Muscle of back (tissue), 11 donors: Measurements from ENCODE around the gene TBL3. TPM values are rescaled to one million over a fixed set of nuclear protein-coding genes. Genes with fewer than 3 reads are reported as not detected.
"Not testable (repeated sequence)": the region's sequence is repeated elsewhere in the genome, so short reads cannot be mapped to it uniquely, and the experiment has no call there.

Experiments used
- DNase-seq, 3 donors: peaks; one replicate each; pipeline versions ENCODE4 v3.0.0 to v3.0.0-alpha.2; 2013
- polyA plus RNA-seq, 10 donors: library from polyadenylated mRNA; unstranded; fragments of 120-200 nt; gene quantifications; one replicate each; pipeline ENCODE4 v1.2.1, GENCODE V29; 2013; ENCODE audit not compliant: insufficient read length in 10 of 10

Gene TBL3
- polyA plus RNA-seq, 10 donors: 18.7 to 35.0 (median 27.8) TPM

DNA sequence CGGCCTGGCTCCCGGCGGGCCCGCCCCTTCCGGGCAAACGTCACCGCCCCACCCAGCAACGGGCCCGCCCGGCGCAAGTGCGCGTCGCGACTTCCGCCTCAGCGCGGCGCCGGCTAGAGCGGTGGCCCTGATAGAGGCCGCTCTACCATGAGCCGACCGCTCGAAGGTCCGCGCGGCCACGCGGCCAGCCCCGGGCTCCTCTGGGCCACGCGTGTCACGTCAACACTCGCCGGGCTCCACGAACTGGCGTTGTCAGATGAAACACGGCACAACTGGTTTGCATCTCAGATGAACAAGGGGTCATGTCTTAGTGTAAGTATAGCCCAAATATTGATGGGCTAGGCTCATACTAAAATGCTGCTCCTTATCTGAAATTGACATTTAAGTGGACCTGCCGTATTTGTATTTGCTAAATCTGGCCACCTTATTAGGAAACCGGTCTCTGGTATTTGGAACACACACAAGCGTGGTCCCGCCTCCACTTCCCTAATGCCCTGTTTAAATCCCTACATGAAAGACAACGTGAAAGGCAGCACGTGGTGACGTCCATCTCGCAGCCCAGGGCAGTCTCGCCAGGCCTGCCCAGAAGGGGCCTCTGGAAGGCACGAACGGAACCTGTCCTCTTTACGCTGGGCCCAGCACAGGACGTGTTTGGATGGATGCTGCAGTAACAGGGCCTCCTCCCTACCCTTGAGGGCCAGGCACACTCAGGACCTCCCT lies 38.1 kb downstream of the TBL3 start, which contains the start of gene ZNF598:
Gene ZNF598, minus strand, starts transcription at position 31 of the 720 bp plus-strand sequence.
- DNase-seq: peak; percentile 87 to 94 (median 92)

DNA sequence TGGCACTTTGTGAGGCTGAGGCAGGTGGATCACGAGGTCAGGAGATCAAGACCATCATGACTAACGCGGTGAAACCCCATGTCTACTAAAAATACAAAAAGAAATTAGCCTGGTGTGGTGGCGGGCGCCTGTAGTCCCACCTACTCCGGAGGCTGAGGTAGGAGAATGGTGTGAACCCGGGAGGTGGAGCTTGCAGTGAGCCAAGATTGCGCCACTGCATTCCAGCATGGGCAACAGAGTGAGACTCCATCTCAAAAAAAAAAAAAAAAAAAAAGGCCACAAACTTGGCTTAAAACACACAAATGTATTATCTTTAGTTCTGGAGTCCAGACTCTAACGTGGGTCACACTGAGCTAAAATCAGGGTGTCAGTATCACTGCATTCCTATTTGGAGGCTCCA lies 39.9 kb downstream of the TBL3 start:
- DNase-seq: not testable (repeated sequence)

DNA sequence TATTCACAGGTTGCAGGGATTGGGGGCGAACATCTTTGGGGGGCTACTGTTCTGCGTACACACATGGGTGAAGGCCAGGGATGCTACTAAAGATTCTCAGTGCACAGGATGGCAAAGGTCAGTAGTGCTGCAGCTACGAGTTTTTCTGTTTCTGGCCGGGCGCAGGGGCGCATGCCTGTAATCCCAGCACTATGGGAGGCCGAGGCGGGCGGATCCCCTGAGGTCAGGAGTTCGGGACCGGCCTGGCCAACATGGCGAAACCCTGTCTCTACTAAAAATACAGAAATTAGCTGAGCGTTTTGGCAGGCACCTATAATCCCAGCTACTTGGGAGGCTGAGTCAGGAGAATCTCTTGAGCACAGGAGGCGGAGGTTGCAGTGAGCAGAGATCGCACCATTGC lies 41.7 kb downstream of the TBL3 start:
- no peak for DNase-seq

DNA sequence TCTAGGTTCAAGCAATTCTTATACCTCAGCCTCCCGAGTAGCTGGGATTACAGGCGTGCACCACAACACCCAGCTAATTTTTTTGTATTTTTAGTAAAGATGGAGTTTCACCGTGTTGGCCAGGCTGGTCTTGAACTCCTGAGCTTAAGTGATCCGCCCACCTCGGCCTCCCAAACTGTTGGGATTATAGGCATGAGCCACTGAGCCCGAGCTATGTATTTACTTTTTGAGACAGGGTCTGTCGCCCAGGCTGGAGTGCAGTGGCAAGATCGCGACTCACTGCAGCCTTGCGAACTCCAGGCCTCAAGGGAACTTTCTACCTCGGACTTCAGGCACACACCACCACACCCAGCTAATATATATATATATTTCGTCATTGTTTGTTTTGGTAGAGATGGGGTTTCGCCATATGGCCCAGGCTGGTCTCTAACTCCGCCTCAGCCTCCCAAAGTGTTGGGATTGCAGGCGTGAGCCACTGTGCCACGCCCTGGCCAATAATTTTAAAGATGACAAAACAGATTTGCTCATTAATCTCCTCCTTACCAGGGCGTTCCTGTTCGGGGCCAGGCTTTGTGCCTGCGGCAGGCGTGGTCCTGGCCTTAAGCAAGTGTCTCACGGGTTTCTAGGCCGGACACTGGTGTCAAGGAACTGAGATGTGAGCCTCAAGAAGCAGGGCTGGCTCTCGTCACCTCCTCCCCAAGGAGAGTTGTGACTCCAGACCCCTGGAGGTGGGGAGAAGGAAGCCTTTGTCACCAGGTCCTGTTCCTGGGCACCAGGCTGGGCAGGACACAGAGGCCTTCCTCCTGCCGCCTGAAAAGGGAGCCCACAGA lies 43.5 kb downstream of the TBL3 start:
- no peak for DNase-seq

DNA sequence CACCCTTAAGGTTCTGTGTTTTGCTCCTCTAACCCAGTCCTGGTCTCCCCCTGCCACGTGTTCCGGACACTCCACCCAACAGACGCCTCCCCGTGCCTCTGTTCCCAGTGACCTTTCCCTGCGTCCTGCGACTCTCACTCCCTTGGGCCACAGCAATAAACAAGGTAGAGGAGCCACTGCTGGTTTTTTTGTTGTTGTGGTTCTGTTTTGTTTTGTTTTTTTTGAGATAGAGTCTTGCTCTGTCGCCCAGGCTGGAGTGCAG lies 44.0 kb downstream of the TBL3 start:
- DNase-seq: no peak

DNA sequence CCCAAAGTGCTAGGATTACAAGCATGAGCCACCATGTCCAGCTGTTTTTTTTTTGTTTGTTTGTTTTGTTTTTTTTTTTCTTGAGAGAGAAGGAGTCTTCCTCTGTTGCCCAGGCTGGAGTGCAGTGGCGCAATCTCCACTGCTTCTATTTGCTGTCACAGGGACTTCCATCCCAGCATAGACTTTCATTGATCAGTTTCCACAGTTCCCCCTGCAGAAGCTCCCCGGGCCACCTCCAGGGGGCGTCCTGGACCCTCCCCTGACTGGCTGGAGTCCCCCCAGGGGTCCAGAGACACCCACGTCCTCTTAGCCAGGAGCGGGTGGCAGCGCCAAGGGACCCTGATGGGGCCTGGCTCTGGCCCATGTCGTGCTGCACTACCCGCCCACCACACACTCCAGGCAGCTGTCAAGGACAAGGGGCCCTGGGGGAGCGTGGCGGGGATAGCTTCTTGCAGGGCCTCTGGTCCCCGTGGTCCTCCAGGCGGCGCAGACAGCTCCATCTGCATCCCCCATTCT lies 44.6 kb downstream of the TBL3 start:
- no peak for DNase-seq

DNA sequence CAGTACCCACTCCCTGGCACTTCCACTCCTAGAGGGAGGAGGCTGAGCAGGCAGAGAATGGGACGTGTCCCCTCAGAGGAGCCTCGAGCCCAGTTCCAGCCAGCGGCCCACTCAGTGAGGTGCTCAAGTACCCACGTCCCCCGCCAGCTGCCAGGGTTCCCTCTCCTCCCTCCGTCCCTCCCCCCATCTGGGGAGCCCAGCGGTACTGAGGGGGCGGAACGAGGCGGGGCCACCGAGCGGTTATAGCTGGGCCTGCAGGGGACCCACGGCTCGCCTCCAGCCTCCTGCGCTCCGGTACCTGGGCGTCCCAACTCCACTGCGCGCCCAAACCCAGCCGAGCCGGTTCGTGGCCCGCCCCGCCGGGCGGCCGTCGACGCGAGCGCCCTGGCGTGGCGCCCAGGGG lies 47.7 kb downstream of the TBL3 start, which contains the start of gene NPW:
Gene NPW, plus strand, starts transcription at position 268 of the 403 bp plus-strand sequence.
- peak in 1 of 3 donors; percentile 52 for DNase-seq

DNA sequence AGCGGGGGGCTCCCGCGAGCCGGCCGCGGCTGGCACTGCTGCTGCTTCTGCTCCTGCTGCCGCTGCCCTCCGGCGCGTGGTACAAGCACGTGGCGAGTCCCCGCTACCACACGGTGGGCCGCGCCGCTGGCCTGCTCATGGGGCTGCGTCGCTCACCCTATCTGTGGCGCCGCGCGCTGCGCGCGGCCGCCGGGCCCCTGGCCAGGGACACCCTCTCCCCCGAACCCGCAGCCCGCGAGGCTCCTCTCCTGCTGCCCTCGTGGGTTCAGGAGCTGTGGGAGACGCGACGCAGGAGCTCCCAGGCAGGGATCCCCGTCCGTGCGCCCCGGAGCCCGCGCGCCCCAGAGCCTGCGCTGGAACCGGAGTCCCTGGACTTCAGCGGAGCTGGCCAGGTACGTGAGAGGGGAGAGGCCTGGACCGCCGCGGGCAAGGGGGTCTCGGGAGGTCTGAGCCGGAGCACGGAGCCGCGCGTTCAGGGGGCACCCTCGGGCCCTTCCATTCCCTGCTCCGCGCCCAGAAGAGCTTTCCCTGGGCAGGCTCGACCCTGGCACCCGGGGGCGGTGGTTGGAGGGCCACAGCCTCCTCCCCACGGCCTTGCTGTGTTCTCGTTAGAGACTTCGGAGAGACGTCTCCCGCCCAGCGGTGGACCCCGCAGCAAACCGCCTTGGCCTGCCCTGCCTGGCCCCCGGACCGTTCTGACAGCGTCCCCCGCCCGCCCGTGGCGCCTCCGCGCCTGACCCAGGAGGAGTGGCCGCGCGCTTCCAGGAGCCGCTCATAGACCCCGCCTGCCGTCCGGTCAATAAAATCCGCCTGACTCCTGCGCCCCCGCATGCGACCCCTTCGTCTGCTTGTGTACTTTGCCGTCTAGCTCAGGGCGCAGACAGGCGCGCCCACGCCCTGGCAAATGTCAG lies 48.3 kb downstream of the TBL3 start:
- DNase-seq: peak in 1 of 3 donors; percentile 61

DNA sequence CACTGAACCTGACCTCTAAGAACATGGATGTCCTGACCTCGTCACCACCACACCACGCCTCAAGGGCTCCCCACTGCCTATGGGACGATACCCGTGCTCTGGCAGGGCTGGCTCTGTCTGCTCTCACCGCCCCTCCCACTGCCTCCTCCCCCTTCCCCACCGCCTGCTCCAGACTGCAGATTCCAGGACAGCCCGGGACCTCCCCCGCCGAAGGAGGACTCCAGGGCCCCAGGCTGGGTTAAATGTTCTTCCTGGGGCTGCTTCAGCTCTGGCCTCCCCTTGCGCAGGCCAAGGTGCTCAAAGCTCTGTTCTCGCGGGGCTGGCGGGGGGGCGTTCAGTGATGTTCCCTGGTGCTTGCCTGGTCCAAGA lies 50.9 kb downstream of the TBL3 start:
- no peak for DNase-seq

DNA sequence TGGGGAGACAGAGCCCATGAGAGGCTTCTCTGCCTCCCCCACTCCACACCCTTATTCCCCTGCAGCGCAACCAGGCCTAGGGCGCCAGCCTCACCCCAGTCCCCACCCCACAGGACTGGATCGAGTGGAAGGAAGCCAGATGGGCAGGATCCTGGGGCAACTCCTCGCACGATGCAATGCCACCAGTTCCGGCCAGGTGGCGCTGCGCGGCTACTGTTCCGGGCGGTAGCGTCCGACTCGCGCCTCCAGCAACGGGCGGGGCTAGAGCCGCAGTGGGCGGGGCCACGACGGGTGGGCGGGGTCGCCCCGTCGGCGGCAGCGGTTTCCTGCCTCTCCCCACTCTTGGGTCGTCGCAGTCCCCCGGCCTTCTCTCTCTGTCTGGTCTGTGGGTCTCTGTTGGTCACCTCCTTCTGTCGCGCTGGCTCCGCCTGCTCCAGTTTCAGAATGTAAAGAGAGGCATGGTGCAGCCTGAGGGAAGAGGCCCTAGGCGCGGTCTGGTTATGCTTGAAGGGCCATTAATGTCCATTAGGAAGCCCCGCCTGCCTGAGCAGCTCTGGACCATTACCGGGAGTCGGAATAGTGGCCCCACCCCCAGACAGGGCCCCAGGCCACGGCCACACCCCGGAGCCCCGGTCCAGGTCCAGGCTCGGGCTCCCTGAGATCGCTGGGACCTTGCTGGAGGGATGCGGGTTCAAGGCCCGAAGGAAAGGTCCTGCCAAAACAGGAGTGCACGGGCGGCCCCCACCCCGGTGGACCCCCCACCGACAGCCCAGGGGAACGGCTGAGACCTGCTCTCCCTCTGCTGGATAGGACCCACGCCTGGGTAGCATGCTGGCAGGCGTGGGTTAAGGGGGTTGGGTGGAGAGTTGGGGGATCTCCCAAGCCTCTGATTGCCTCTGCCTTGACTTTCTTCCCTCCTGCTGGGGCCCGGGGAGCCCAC lies 51.5 kb downstream of the TBL3 start:
- peak; percentile 85 to 95 (median 93) for DNase-seq

DNA sequence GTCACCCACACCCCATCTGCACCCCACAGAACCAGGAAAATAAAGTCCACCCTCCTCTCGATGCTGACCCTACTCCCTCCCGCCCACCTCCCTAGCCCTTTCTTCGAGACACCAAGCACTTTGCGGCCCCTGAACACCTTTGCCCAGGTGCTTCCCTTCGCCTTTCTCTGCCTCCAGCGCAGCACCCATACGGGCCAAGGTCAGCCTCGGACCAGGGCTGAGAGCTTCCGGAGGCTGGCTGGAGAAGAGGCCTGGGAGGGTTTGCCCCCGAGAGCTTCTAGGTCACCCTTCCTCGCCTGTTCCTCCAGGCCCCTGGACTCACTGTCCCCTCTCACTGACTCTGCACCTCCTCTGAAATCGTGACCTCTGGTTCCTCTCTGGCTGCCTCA lies 52.2 kb downstream of the TBL3 start:
- no peak for DNase-seq

DNA sequence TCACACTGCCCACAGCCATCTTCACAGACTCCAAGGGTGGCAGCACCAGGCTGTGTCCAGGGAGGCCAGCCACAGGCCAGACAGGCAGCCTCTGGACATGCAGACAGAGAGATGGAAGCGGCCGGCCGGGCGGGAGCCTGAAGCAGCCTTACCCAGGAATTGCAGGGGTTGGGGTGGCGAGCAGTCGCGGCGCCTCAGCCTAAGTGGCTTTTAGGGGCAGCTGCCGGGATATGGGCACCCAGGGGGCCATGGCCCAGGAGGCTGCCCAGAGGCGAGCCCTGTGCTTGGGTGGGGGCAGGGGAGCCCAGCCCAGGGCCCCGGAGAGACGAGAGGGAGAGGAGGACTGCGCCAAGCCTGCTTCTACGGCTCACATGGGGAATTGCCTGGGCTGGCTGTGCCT lies 53.4 kb downstream of the TBL3 start:
- peak in 1 of 3 donors; percentile 3 for DNase-seq

DNA sequence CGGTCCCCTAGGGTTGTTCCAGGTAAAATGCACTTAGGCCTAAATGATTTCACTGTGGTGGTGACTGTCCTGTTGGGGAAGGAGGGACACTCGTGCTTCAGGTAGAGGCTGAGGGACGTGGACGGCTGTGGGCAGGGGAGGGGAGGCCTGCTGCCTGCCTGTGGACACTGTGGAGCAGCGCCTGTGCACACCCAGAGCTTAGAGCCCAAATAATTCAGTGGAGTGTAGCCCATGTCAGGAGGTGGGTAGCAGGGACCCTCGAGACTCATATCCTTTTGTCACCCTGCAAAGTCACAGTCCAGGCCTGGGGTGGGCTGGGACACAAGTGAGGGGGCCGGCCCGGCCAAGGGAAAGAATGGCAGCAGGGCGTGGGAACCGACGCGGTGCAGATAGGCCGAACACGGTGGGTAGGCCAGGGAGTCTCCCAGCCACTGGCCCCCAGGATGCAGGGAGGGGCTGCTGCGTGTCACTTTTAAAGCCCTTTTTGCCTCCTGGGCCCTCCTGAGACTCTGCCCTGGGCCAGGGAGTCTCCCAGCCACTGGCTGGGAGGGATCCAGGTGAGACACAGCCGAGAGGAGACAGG lies 54.1 kb downstream of the TBL3 start:
- peak in 1 of 3 donors; percentile 8 for DNase-seq

DNA sequence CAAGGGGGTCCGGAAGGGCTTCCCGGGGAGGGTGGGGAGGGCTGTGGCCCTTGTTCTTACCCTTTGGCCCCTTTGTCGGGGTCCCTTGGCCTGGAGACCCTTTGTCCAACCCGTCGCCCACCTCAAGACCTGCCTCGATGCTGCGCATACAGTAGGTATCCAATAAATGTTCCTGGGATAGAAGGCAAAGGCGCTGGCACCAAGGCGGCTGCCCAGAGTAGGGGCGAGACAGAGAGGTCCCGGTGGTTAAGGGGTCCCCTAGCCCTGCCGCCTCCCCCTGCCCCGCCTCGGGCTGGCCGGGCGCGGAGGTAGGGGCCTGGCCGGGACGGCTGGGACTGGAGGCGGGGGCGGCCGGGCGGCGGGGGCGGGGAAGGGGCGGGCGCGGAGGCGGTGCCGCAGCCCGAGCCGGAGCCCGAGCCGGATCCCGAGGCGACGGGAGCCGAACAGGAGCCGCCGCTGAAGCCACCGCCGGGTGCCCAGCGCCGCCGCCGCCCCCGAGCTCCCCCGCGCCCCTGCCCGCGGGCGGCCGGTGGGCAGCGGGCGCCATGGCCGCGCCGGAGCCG lies 54.7 kb downstream of the TBL3 start, which contains the start of gene NHERF2:
Gene NHERF2, plus strand, starts transcription at position 442 of the 563 bp plus-strand sequence. Its CDS starts 104 bp downstream, at position 546.
- peak in 1 of 3 donors; percentile 52 for DNase-seq

DNA sequence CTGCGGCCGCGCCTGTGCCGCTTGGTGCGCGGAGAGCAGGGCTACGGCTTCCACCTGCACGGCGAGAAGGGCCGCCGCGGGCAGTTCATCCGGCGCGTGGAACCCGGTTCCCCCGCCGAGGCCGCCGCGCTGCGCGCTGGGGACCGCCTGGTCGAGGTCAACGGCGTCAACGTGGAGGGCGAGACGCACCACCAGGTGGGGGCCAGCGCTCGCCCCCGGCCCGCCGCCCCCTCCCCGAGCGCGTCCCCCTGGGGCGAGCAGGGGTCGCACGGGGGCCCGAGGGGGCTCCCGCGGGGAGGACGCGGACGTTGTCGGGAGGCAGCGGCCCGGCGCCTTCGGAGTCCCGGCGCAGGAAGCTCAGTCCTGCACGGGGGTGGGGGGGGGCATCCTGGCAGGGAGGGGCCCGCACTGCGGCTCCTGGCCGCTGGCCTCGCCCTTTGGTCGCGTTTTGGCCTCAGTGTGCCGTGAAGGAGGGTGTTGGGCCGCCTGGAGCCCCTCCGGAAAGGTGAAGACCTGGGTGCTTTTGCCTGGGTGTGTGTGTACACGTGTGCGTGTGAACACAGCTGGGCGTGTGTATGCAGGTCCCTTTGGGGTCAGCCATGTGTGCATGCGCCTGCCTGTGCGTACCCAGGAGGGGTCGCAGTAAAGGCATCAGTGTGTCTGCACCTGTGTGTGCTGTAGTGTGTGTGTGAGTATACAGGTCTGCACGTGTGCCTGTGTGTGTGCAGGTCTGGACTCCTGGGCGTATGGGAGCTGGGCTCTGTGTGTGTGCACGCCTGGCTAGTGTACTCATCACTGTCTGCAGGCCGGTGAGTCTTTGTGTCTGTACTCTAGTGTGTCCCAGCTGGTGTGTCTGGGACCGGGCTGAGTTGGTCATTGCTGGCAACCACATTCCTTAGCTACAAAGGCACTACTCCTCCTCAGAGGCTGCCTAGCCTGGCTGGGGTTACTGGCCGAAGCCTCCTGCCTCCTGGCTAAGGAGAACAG lies 55.5 kb downstream of the TBL3 start:
- DNase-seq: peak in 1 of 3 donors; percentile 46

DNA sequence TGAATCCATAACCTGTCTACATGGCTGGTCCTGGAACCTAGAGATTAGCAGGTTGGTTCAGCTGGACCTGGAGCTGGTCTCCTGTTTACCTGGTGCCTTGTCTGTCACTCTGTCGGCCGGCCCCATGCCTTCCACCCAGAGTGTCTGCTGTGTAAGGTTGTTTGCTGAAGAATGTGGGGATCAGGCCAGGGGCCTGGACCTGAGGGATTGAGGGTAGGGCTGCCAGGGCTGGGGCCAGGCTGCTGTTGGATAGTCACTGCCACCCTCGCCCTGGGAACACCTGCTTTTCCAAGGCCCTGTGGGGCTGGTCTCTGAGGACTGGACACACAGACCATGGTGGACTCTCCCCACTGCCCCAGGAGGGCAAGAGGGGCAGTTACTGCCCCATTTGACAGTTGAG lies 56.3 kb downstream of the TBL3 start:
- peak in 1 of 3 donors; percentile 1 for DNase-seq

DNA sequence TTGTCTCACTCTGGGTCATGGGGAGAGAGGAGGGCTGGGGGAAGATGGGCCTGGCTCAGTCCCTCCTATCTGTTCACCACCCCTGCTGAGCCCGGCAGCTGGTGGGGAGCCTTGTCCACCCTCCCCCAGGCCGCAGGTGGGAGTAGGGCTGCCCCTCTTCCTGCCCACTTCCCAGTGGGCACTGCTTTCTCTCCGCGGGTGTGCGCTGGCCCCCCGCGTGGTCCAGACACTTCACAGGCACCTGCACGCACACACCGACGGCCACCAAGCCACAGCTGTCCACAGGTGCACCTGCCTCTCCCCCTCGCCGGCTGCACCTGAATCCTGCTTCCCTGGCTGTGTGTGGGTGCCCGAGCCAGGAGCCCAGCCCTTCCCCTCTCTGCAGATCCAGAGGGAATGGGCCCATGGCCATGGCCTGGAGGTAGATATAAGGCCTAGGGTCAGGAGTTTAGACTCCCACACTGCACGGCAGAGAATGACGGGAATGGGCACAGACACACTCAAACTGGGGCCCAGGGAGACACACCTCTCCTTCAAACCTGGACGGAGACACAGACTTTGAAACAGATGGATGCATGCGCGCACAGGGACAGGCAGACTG lies 56.9 kb downstream of the TBL3 start:
- no peak for DNase-seq

DNA sequence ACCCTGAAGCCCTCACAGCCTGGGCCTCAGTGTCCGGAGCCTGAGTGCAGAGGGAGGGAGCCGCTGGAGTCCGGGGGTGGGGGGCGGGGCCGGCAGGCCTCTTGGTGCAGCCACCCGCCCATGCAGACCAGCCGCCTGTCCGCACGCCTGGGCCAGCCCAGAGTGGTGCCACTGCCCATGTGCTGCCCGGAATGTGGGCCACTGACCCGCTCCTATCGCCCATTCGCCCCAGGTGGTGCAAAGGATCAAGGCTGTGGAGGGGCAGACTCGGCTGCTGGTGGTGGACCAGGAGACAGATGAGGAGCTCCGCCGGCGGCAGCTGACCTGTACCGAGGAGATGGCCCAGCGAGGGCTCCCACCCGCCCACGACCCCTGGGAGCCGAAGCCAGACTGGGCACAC lies 57.5 kb downstream of the TBL3 start:
- DNase-seq: peak in 1 of 3 donors; percentile 5
